Ovary (tissue), 10 donors: ENCODE data around the gene METAP1. TPM values are rescaled to one million over a fixed set of nuclear protein-coding genes. Genes with fewer than 3 reads are reported as not detected.

Experiments used
- DNase-seq, 5 donors: peaks; one replicate each; pipeline ENCODE4 v3.0.0-alpha.2; 2019 to 2020
- H3K27ac ChIP-seq, 2 donors: fragments of 200-600 bp; one replicate each; pipeline versions ENCODE4 v1.5.1 to v1.8.0; 2019 to 2022
- H3K27me3 ChIP-seq: fragments of 200-600 bp; one replicate; pipeline ENCODE4 v1.8.0; 2022
- H3K36me3 ChIP-seq: fragments of 200-600 bp; sonication (generic); one replicate; pipeline ENCODE4 v1.5.1; 2019
- H3K4me1 ChIP-seq: one replicate; pipeline ENCODE4 v1.8.1; 2013; ENCODE audit warnings: mild to moderate bottlenecking, moderate library complexity; ENCODE audit not compliant: insufficient read depth
- H3K4me3 ChIP-seq: fragments of 200-600 bp; sonication (generic); one replicate; pipeline ENCODE4 v1.5.1; 2017
- H3K9me3 ChIP-seq, 2 donors: fragments of 200-600 bp in 1 of 2; sonication (generic) in 1 of 2; one replicate each; pipeline versions ENCODE4 v1.5.1 to v1.8.1; 2013 to 2019; ENCODE audit warnings: mild to moderate bottlenecking in 1 of 2, moderate library complexity in 1 of 2
- CTCF ChIP-seq, 3 donors: fragments of 450-650 bp in 2 of 3; fragments of 200-600 bp in 1 of 3; IDR thresholded peaks; one replicate each; pipeline versions ENCODE4 v1.5.1 to v1.8.0; 2016 to 2022; ENCODE audit warnings: antibody characterized with exemption in 3 of 3, mild to moderate bottlenecking in 1 of 3
- EP300 ChIP-seq: sonication (generic); formaldehyde crosslinking; IDR thresholded peaks from one replicate; pipeline ENCODE4 v1.6.1; 2017; ENCODE audit warnings: antibody characterized with exemption
- POLR2A ChIP-seq: fragments of 450-650 bp; IDR thresholded peaks from one replicate; pipeline ENCODE4 v1.6.1; 2017; ENCODE audit warnings: antibody characterized with exemption, mild to moderate bottlenecking, moderate library complexity
- WGBS, 3 donors: extraction: QIAGEN DNeasy Blood & Tissue Kit in 1 of 3; methylation state at CpG; one replicate each; pipeline versions ENCODE4 v1.1.5 to v1.1.7; 2013 to 2017; 5-methylcytosine and 5-hydroxymethylcytosine counted together
- intact Hi-C, 4 donors: fragments of 100-400 bp; cut with DNase I; formaldehyde crosslinking; loops; one replicate each; pipeline versions ENCODE4 v1.11.0 to v1.15.1; 2022 to 2023
- long read RNA-seq, 3 donors: library from polyadenylated mRNA in 2 of 3; unstranded in 2 of 3; transcript quantifications; one replicate each; pipeline ENCODE4 v2.0.0 and lab custom pipeline, GENCODE V29; 2021 to 2026
- polyA plus RNA-seq, 2 donors: library from polyadenylated mRNA; stranded (reverse); fragments of 200-250 nt in 1 of 2; fragments of 350-450 nt in 1 of 2; fragmentation: Illumina TruSeq in 1 of 2; extraction: RNeasy Lipid Tissue Mini Kit (QIAGEN cat#74804) in 1 of 2; gene quantifications; one replicate each; pipeline ENCODE4 v1.2.3, GENCODE V29; 2013 to 2014
- total RNA-seq, 7 donors: library from RNA; depleted of rRNA in 2 of 7; stranded (reverse); fragments of >200 nt in 2 of 7; fragmentation: NEBNext Ultra II Directional in 3 of 7; extraction: Animal tissue kit (Norgen Biotek cat#: 25700) in 3 of 7; gene quantifications; one replicate each; pipeline versions ENCODE4 v1.1.0 to v1.2.4, GENCODE V29; 2016 to 2023
- donor health status: DM: no; HTN: no; CAD: no; lungs with moderate emphysema.
- donor health status: DM: no; HTN: no; CAD: no.
- donor health status: Bipolar disorder and iron deficiency.
- donor health status: DM: yes; HTN: yes; CAD: no.
- donor health status: DM: no; HTN: no; CAD: no.
- donor health status: DM: yes; HTN: yes; CAD: no.

The METAP1 gene
- 10 to 100 TPM; 19.8 to 34.5 (median 25.4) TPM for total RNA-seq
- polyA plus RNA-seq = 10 to 100 TPM; 16.1 to 38.6 TPM
- long read RNA-seq, donor 1, transcript METAP1-201 (11 exons, 2,791 nt) = major isoform, 72 of 89 reads
- long read RNA-seq, donor 1, partial matches to known transcripts = 7 of 89 reads
- long read RNA-seq, donor 1, other reads (novel, unspliced or antisense) = 10 of 89 reads
- long read RNA-seq, donor 2, transcript METAP1-201 (11 exons, 2,791 nt) = major isoform, 13 of 13 reads
- long read RNA-seq, donor 2, partial matches to known transcripts = 0 of 13 reads
- long read RNA-seq, donor 2, other reads (novel, unspliced or antisense) = 0 of 13 reads
- long read RNA-seq, donor 3, transcript METAP1-201 (11 exons, 2,791 nt) = major isoform, 39 of 47 reads
- long read RNA-seq, donor 3, partial matches to known transcripts = 2 of 47 reads
- long read RNA-seq, donor 3, other reads (novel, unspliced or antisense) = 6 of 47 reads

- intact Hi-C loops = loop anchor here in 2 of 4 donors (2.0 to 10.0 kb wide), 3 partner anchors 61 to 65 kb away; no protein-coding TSS in a partner anchor
- WGBS, 3 donors = 1 to 2% (median 1%) methylated on average over 45 to 91 of the region's 94 CpGs
- no peak for TF ChIP-seq EP300
- peak; percentile 52 for TF ChIP-seq POLR2A
- peak in 2 of 3 donors; percentile 45 to 50 for TF ChIP-seq CTCF (IDR thresholded peaks at IDR 0.05)
Measured at GRCh38 chr4:98995183-98996055, at the start of gene METAP1. METAP1 (plus strand) TSS chr4:98995721; CDS start chr4:98995754, 33 bp downstream.

GRCh38 chr4:98946359-98946758 lies 49.2 kb upstream of the METAP1 start:
- Histone ChIP-seq H3K27ac (no peak overlapping the region), H3K27me3 (no peaks in the 10 kb centered on the region), H3K4me3 (no peak overlapping the region), H3K36me3 (no peaks in the 10 kb centered on the region), H3K9me3 (no peaks in the 10 kb centered on the region), H3K4me1 (no peaks in the 10 kb centered on the region)
- intact Hi-C loops = no loop called here
- TF ChIP-seq CTCF (IDR thresholded peaks at IDR 0.05) = no peak
- no peak for TF ChIP-seq POLR2A
- no peak for TF ChIP-seq EP300
- no peak for DNase-seq
- WGBS, 3 donors = 78 to 90% (median 84%) methylated on average over 1 of the region's 1 CpG

More at GRCh38 chr4:98995183-98996055, at the start of gene METAP1:
- Histone ChIP-seq H3K9me3 (no peaks in the 10 kb centered on the region), H3K27me3 (no peaks in the 10 kb centered on the region), H3K4me3 (peak within 1 kb of the TSS; percentile 61), H3K4me1 (no peaks in the 10 kb centered on the region), H3K36me3 (no peaks in the 10 kb centered on the region), H3K27ac (peak within 1 kb of the TSS; percentile 59 to 79)
- peak; percentile 94 to 97 (median 95) for DNase-seq

GRCh38 chr4:98950925-98951324 lies 44.6 kb upstream of the METAP1 start:
- DNase-seq = no peak
- intact Hi-C loops = no loop called here
- Histone ChIP-seq H3K4me3 (no peak overlapping the region), H3K36me3 (no peaks in the 10 kb centered on the region), H3K27me3 (no peaks in the 10 kb centered on the region), H3K4me1 (no peaks in the 10 kb centered on the region), H3K9me3 (no peaks in the 10 kb centered on the region), H3K27ac (no peak overlapping the region)
- 84 to 100% (median 95%) methylated on average over 1 of the region's 1 CpG for WGBS, 3 donors
- no peak for TF ChIP-seq POLR2A
- TF ChIP-seq EP300 = no peak

- intact Hi-C loops = no loop called here
- WGBS, 3 donors = 91 to 93% (median 93%) methylated on average over 3 of the region's 3 CpGs
- TF ChIP-seq CTCF (IDR thresholded peaks at IDR 0.05) = no peak
- TF ChIP-seq POLR2A = no peak
- TF ChIP-seq EP300 = no peak
Measured at GRCh38 chr4:98951710-98952109, 43.8 kb upstream of the METAP1 start.

More at GRCh38 chr4:98951710-98952109, 43.8 kb upstream of the METAP1 start:
- no peak for DNase-seq
- no peaks in the 10 kb centered on the region for H3K9me3 ChIP-seq
- H3K4me1 ChIP-seq = no peaks in the 10 kb centered on the region
- H3K27me3 ChIP-seq = no peaks in the 10 kb centered on the region
- H3K36me3 ChIP-seq = no peaks in the 10 kb centered on the region
- no peak overlapping the region for H3K4me3 ChIP-seq
- no peak overlapping the region for H3K27ac ChIP-seq
